Endothelial cell (in vitro differentiated cells): ENCODE results near the gene PTPN12. TPM values are rescaled to one million over a fixed set of nuclear protein-coding genes. Genes with fewer than 3 reads are reported as not detected.

Experiments
- DNase-seq: peaks from one replicate; pipeline ENCODE4 v3.0.0; 2021; ENCODE audit warnings: low spot score
- H3K27ac Mint-ChIP-seq: one replicate; pipeline ENCODE4 v1.8.0; 2021; ENCODE audit warnings: mixed read lengths, inconsistent platforms; ENCODE audit not compliant: unreplicated experiment
- H3K27me3 Mint-ChIP-seq: one replicate; pipeline ENCODE4 v1.8.0; 2021; ENCODE audit warnings: mild to moderate bottlenecking, moderate library complexity, mixed read lengths, inconsistent platforms; ENCODE audit not compliant: unreplicated experiment
- H3K36me3 Mint-ChIP-seq: one replicate; pipeline ENCODE4 v1.8.0; 2021; ENCODE audit warnings: mild to moderate bottlenecking, low read depth, mixed read lengths, inconsistent platforms; ENCODE audit not compliant: unreplicated experiment
- H3K4me1 Mint-ChIP-seq: one replicate; pipeline ENCODE4 v1.8.0; 2021; ENCODE audit warnings: mild to moderate bottlenecking, mixed read lengths, inconsistent platforms; ENCODE audit not compliant: unreplicated experiment
- H3K4me3 Mint-ChIP-seq: one replicate; pipeline ENCODE4 v1.8.0; 2021; ENCODE audit warnings: mild to moderate bottlenecking, mixed read lengths, inconsistent platforms; ENCODE audit not compliant: unreplicated experiment
- H3K9me3 Mint-ChIP-seq: one replicate; pipeline ENCODE4 v1.8.0; 2021; ENCODE audit warnings: mixed read lengths, inconsistent platforms; ENCODE audit not compliant: unreplicated experiment
- CTCF ChIP-seq: fragments of 200-600 bp; sonication (generic); IDR thresholded peaks from one replicate; pipeline ENCODE4 v1.5.0; 2021; ENCODE audit warnings: antibody characterized with exemption; ENCODE audit not compliant: unreplicated experiment
- total RNA-seq: library from RNA; stranded (reverse); fragmentation: NEBNext Ultra II Directional; extraction: Animal tissue kit (Norgen Biotek cat#: 25700); gene quantifications from one replicate; pipeline ENCODE4 v1.2.1, GENCODE V29; 2021; ENCODE audit not compliant: unreplicated experiment

Gene PTPN12
- total RNA-seq, 1 donor from 2014 or later = 186 TPM

GRCh38 chr7:77566421-77566820 is 29.3 kb downstream of the PTPN12 start:
- Mint-ChIP-seq H3K27me3 (peaks cover 4% of the 10 kb centered on the region), H3K4me3 (no peak overlapping the region), H3K9me3 (no peaks in the 10 kb centered on the region), H3K4me1 (peaks cover 28% of the 10 kb centered on the region), H3K27ac (peak overlapping the region; percentile 48), H3K36me3 (no peaks in the 10 kb centered on the region)
- no peak for DNase-seq
- no peak for TF ChIP-seq CTCF

- Mint-ChIP-seq H3K4me1 (peaks cover 21% of the 10 kb centered on the region), H3K9me3 (no peaks in the 10 kb centered on the region), H3K27me3 (peaks cover 4% of the 10 kb centered on the region), H3K4me3 (no peak overlapping the region), H3K36me3 (peaks cover 14% of the 10 kb centered on the region), H3K27ac (no peak overlapping the region)
- DNase-seq = no peak
- no peak for TF ChIP-seq CTCF
Measured at GRCh38 chr7:77569514-77570232, 32.6 kb downstream of the PTPN12 start.

- TF ChIP-seq CTCF = no peak
- H3K36me3 Mint-ChIP-seq = peaks cover 18% of the 10 kb centered on the region
- H3K9me3 Mint-ChIP-seq = no peaks in the 10 kb centered on the region
- H3K27ac Mint-ChIP-seq = peak overlapping the region; percentile 7
- peaks cover 4% of the 10 kb centered on the region for H3K27me3 Mint-ChIP-seq
- no peak for DNase-seq
- peaks cover 16% of the 10 kb centered on the region for H3K4me1 Mint-ChIP-seq
- no peak overlapping the region for H3K4me3 Mint-ChIP-seq
Measured at GRCh38 chr7:77570330-77571011, 33.4 kb downstream of the PTPN12 start.

GRCh38 chr7:77571801-77572200 is 34.7 kb downstream of the PTPN12 start:
- Mint-ChIP-seq H3K9me3 (no peaks in the 10 kb centered on the region), H3K4me1 (peaks cover 8% of the 10 kb centered on the region), H3K4me3 (no peak overlapping the region), H3K36me3 (peaks cover 18% of the 10 kb centered on the region), H3K27me3 (no peaks in the 10 kb centered on the region), H3K27ac (no peak overlapping the region)
- no peak for DNase-seq
- no peak for TF ChIP-seq CTCF

- no peak for TF ChIP-seq CTCF
- no peaks in the 10 kb centered on the region for H3K9me3 Mint-ChIP-seq
- H3K27me3 Mint-ChIP-seq = peaks cover 3% of the 10 kb centered on the region
Measured at GRCh38 chr7:77575187-77575586, 38.1 kb downstream of the PTPN12 start.

More at GRCh38 chr7:77575187-77575586, 38.1 kb downstream of the PTPN12 start:
- no peak for DNase-seq
- Mint-ChIP-seq H3K4me1 (peaks cover 11% of the 10 kb centered on the region), H3K36me3 (peaks cover 21% of the 10 kb centered on the region), H3K4me3 (peak overlapping the region; percentile 28), H3K27ac (no peak overlapping the region)
